HG03432 (cell line): ENCODE results near the gene PCF11.
A peak's percentile ranks its signal among the peaks of the same experiment; 100 is the strongest.
"Not testable (repeated sequence)": the region's sequence is repeated elsewhere in the genome, so short reads cannot be mapped to it uniquely, and the experiment has no call there.

Experiments
- ATAC-seq: cut with Tn5 transposase; IDR thresholded peaks from one replicate; pipeline ENCODE4 v1.9.1; 2021; ENCODE audit warnings: mild to moderate bottlenecking, moderate library complexity; ENCODE audit not compliant: unreplicated experiment

Gene PCF11

GRCh38 chr11:83156996-83157593 is at the start of gene PCF11:
PCF11 (plus strand) TSS chr11:83157131; CDS start chr11:83157440, 309 bp downstream.
- peak; percentile 6 for ATAC-seq

- ATAC-seq = no peak
Observed at GRCh38 chr11:83112886-83113285, 44.0 kb upstream of the PCF11 start.

- ATAC-seq = no peak
Observed at GRCh38 chr11:83115026-83115425, 41.9 kb upstream of the PCF11 start.

- ATAC-seq = no peak
Observed at GRCh38 chr11:83115551-83115950, 41.4 kb upstream of the PCF11 start.

GRCh38 chr11:83116015-83116641 is 40.8 kb upstream of the PCF11 start:
- ATAC-seq = no peak

GRCh38 chr11:83118814-83119213 is 38.1 kb upstream of the PCF11 start:
- ATAC-seq = no peak

- ATAC-seq = no peak
Observed at GRCh38 chr11:83119216-83119615, 37.7 kb upstream of the PCF11 start.

- no peak for ATAC-seq
Observed at GRCh38 chr11:83120327-83120726, 36.6 kb upstream of the PCF11 start.

GRCh38 chr11:83122050-83122449 is 34.9 kb upstream of the PCF11 start:
- ATAC-seq = no peak

GRCh38 chr11:83122766-83123165 is 34.2 kb upstream of the PCF11 start:
- ATAC-seq = no peak

GRCh38 chr11:83124636-83125424 is 32.1 kb upstream of the PCF11 start:
- ATAC-seq = no peak

- no peak for ATAC-seq
Observed at GRCh38 chr11:83125577-83125976, 31.4 kb upstream of the PCF11 start.

- no peak for ATAC-seq
Observed at GRCh38 chr11:83127310-83127637, 29.7 kb upstream of the PCF11 start.

GRCh38 chr11:83132191-83132590 is 24.7 kb upstream of the PCF11 start:
- no peak for ATAC-seq

- not testable (repeated sequence) for ATAC-seq
Observed at GRCh38 chr11:83133266-83133665, 23.7 kb upstream of the PCF11 start.

GRCh38 chr11:83139310-83139709 is 17.6 kb upstream of the PCF11 start:
- ATAC-seq = no peak

- ATAC-seq = peak; percentile 98
Observed at GRCh38 chr11:83140691-83141455, 16.1 kb upstream of the PCF11 start.

GRCh38 chr11:83147895-83148294 is 9.0 kb upstream of the PCF11 start:
- no peak for ATAC-seq

- ATAC-seq = no peak
Observed at GRCh38 chr11:83150450-83150849, 6.5 kb upstream of the PCF11 start.

- ATAC-seq = no peak
Observed at GRCh38 chr11:83151274-83151977, 5.5 kb upstream of the PCF11 start.

GRCh38 chr11:83152264-83152663 is 4.7 kb upstream of the PCF11 start:
- no peak for ATAC-seq
